RWPE2 (cell line): Measurements from ENCODE around the gene FRMD4B.
"Not testable (repeated sequence)": the region's sequence is repeated elsewhere in the genome, so short reads cannot be mapped to it uniquely, and the experiment has no call there.

ENCODE experiments used
- ATAC-seq: fragments of 200-7000 bp; cut with Tn5 transposase; 3 replicates; pipeline ENCODE4 v1.9.1; 2021; ENCODE audit warnings: low read depth
- DNase-seq: peaks from one replicate; pipeline ENCODE4 v3.0.0-alpha.2; 2020; ENCODE audit warnings: low spot score
- H3K27ac ChIP-seq: fragments of 450-650 bp; 2 replicates; pipeline ENCODE4 v1.5.1; 2017; ENCODE audit warnings: mild to moderate bottlenecking; ENCODE audit not compliant: poor library complexity, severe bottlenecking
- H3K27me3 ChIP-seq: fragments of 250-450 bp; sonication (Bioruptor Pico); 2 replicates; pipeline ENCODE4 v1.5.1; 2021; ENCODE audit warnings: mild to moderate bottlenecking, moderate library complexity; ENCODE audit not compliant: insufficient read depth, poor library complexity, severe bottlenecking
- H3K36me3 ChIP-seq: fragments of 250-450 bp; sonication (Bioruptor Pico); 2 replicates; pipeline ENCODE4 v1.5.1; 2020; ENCODE audit warnings: low read depth, mild to moderate bottlenecking, moderate library complexity
- H3K4me1 ChIP-seq: fragments of 250-450 bp; sonication (Bioruptor Pico); 2 replicates; pipeline ENCODE4 v1.5.1; 2021; ENCODE audit warnings: mild to moderate bottlenecking, moderate library complexity; ENCODE audit not compliant: insufficient read depth, poor library complexity, severe bottlenecking
- H3K4me3 ChIP-seq: fragments of 250-450 bp; sonication (Bioruptor Pico); 2 replicates; pipeline ENCODE4 v1.5.1; 2021; ENCODE audit warnings: mild to moderate bottlenecking, moderate library complexity; ENCODE audit not compliant: severe bottlenecking
- H3K9me3 ChIP-seq: fragments of 250-450 bp; sonication (Bioruptor Pico); 2 replicates; pipeline ENCODE4 v1.5.1; 2021; ENCODE audit warnings: mild to moderate bottlenecking, moderate library complexity; ENCODE audit not compliant: severe bottlenecking
- CTCF ChIP-seq: fragments of 450-650 bp; IDR thresholded peaks from one replicate; pipeline ENCODE4 v1.5.1; 2017; ENCODE audit warnings: mild to moderate bottlenecking, moderate library complexity; ENCODE audit not compliant: poor library complexity, severe bottlenecking

Gene FRMD4B

GRCh38 chr3:69323941-69324340 is 61.9 kb downstream of the FRMD4B start:
- ATAC-seq = no peak
- Histone ChIP-seq H3K4me1 (no peaks in the 10 kb centered on the region), H3K36me3 (peaks cover 9% of the 10 kb centered on the region; the same call in 1 of the 2 replicates), H3K27ac (no peak overlapping the region), H3K27me3 (no peaks in the 10 kb centered on the region), H3K4me3 (no peak overlapping the region), H3K9me3 (no peaks in the 10 kb centered on the region)
- TF ChIP-seq CTCF = no peak
- DNase-seq = no peak

- H3K27ac ChIP-seq, H3K36me3 ChIP-seq, ATAC-seq, H3K27me3 ChIP-seq, H3K4me3 ChIP-seq, DNase-seq, H3K9me3 ChIP-seq, H3K4me1 ChIP-seq: not testable (repeated sequence)
Measured at GRCh38 chr3:69322512-69322911, 63.4 kb downstream of the FRMD4B start.

GRCh38 chr3:69322158-69322509 is 63.8 kb downstream of the FRMD4B start:
- no peaks in the 10 kb centered on the region for H3K27me3 ChIP-seq
- no peaks in the 10 kb centered on the region for H3K4me1 ChIP-seq
- no peak for TF ChIP-seq CTCF
- ATAC-seq = no peak
- H3K36me3 ChIP-seq = peaks cover 9% of the 10 kb centered on the region; the same call in 1 of the 2 replicates
- DNase-seq = no peak
- H3K9me3 ChIP-seq = no peaks in the 10 kb centered on the region
- no peak overlapping the region for H3K27ac ChIP-seq
- H3K4me3 ChIP-seq = no peak overlapping the region

GRCh38 chr3:69321301-69322157 is 64.4 kb downstream of the FRMD4B start:
- no peak overlapping the region for H3K27ac ChIP-seq
- no peak for ATAC-seq
- no peak for DNase-seq
- H3K9me3 ChIP-seq = no peaks in the 10 kb centered on the region
- no peaks in the 10 kb centered on the region for H3K4me1 ChIP-seq
- peaks cover 9% of the 10 kb centered on the region; the same call in 1 of the 2 replicates for H3K36me3 ChIP-seq
- no peak overlapping the region for H3K4me3 ChIP-seq
- TF ChIP-seq CTCF = no peak
- H3K27me3 ChIP-seq = no peaks in the 10 kb centered on the region

GRCh38 chr3:69320871-69321271 is 65.0 kb downstream of the FRMD4B start:
- Histone ChIP-seq H3K36me3 (peaks cover 9% of the 10 kb centered on the region; the same call in 1 of the 2 replicates), H3K4me3 (no peak overlapping the region), H3K9me3 (no peaks in the 10 kb centered on the region), H3K27me3 (no peaks in the 10 kb centered on the region), H3K4me1 (no peaks in the 10 kb centered on the region), H3K27ac (no peak overlapping the region)
- no peak for TF ChIP-seq CTCF
- ATAC-seq (no peak), DNase-seq (no peak)
